ENCODE results near the gene NUDT9.
"Not testable (repeated sequence)": the region's sequence is repeated elsewhere in the genome, so short reads cannot be mapped to it uniquely, and the experiment has no call there.

Gene NUDT9

DNA sequence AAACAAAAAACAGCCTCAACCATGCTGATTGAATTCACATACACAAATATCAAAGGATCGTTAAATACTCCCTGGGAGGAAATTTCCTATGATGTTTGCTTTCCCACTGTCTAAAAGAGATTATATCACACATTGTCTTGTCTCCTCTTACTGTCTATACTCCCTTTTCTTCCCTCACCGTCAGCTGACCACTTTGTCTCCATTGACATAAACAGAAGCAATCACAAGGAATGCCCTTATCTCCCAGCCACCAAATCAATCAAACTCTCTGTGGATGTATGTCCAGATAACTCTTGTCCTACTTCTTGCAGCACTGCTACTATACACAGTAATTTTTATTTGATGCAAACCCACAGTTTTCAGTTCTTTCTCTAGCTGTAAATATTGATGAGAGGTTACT, 12.2 kb upstream of the NUDT9 start:
- DNase-seq = no peak

DNA sequence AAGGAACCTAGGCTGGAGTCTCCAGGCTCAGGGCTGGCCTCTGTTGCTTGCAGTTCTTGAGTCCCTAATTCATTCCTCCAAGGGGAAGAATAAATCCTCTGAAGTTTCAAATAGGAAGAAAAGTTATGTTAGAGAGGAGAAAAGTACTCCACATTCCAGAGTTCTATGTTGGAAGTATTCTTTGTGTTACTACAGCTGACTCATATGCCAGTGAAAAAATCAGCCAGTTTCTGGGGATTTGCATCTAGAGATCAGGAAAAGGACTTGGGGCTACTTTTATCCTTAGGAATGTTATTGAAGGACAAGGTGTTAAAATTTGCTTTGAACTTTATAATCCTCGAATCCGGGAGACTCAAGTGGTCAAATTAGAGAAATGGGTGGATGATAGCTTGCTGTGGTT, 11.7 kb upstream of the NUDT9 start:
- DNase-seq = no peak

DNA sequence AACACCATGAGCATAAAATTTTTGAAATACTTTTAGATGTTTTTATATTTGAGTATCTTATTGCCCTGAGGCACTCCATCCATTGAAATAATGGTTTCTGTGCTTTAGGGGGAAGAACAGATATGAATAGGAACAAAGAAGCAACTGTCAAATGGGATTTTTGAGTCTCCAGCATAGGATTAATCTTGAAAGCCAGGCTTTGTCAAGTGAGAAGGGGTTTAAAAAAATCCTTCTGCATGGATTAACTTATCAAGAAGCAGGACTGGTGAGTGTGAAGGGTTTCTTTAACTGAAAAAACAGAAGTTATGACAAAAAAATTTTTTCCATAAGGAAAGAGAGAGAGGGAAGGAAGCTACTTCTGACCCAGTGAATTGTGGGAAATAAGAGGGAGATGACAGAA, 7.6 kb upstream of the NUDT9 start:
- DNase-seq = no peak

DNA sequence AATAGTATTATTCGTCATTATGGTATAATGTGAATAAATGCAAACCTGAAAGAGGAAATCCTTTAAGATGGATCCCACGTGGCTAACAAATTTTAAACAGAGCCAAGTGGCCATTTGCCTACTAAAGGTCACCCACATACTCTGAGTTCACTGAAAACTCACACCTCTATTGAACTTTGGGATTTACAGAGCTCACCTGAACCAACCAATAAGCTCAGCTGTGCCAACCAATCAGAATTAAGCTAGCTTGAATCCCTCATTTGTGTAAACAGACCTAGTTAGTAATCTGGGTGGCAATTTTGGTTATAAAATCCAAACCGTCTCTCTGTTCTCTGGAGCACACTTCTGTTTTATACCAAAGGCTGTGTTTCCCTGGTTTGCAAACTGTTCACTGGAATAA, 5.4 kb upstream of the NUDT9 start:
- no peak for DNase-seq

DNA sequence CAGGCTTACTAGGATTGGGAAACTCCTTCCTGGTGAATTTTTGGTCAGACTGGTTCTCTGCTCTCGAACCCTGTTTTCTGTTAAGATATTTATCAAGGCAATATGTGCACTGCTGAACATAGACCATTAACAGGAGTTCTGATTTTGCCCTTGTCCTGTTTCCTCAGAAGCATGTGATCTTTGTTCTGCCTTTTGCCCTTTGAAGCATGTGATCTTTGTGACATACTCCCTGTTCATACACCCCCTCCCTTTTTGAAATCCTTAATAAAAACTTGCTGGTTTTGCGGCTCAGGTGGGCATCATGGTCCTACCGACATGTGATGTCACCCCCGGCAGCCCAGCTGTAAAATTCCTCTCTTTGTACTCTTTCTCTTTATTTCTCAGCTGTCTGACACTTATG, 4.0 kb upstream of the NUDT9 start:
- DNase-seq = not testable (repeated sequence)

DNA sequence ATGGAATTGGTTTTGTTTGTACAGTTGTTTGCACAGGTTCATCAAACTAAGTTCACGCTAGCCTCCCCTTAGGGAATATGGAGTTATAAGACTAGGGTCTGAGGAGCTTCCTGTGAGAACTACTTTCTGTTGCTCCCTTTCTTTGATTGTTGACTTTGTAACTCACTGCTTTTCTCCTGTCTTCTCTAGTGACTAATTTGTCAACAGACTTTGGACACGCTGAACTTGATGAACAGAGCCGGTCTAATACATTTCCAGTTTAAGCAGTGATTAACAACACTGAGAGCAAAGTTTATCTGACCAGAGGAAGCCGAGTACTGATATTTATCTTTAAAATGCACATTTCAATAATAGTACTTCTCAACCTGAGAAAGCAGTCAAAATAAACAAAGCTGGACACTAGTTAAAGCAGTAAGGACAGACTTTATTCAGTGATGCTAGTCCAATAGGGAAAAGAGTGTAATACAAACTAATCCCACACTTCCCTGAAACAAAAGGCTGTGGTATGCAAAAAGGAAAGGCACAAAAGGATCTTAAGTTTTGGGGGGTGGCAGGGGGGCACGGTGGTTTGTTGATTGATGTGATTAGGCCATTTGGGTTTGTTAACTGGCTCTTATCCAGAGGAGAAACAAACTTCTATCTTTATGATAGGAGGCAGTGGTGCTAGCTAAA, 2.7 kb upstream of the NUDT9 start:
- DNase-seq = no peak

DNA sequence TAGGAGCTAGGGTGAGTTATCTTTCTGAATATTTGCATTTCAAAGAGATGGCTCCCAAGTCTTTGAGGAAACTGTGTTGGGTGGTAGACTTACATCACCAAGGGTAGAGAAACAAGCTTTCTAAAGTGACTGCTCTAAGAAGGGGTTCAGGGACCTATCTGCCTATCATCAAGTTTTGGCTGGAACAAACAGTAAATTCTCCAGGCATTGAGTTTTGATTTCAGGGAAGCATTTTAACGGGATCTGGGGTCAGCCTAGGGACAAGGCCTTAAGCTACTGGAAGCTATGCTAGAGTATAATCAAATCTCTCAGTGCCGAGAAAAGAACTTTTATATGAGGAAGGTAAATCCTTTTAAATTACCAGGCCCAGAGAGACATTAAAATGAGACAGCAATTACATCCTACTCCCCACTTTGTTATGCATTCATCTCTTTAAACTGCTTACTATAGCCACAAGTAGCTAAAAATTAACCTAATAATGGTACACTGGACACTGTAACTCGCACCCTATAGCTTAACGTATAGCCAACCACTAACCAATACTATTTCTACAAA, 2.0 kb upstream of the NUDT9 start:
- DNase-seq = no peak

DNA sequence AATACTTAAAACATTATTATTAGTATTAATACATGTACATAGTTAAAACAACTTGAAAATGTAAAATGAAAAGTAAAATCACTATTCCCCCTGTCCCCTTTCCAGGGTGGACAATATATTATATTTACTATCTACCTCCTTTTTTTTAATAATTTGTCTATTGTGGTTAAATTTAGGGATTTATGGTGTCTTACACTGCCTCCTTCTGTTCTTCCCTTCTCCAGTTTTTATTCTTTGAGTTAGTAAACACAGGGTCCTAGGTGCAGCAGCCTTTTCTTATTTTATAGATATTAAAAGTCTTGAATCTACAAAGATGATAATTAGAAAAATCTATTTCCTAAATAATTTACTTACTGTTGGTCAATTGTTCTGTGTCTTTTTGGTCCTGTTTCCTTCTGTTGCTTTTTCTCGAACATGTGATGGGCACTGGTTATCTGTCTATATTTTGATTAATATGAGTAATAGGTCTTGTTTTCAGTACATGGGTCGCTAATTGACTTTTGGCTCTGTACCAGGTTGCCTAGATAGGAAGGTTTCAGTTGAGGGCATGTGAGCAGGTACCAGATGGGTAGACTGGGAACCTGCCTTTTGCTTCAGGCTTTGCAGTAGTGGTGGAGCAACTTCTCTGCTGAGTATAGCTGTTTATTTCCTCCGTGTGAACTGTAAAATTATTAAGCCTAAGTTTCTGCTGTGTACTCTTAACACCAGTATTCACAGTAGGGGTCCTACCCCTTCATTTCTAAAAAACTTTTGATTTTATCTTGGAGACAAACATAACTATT, 1.1 kb downstream of the NUDT9 start:
- DNase-seq = no peak

DNA sequence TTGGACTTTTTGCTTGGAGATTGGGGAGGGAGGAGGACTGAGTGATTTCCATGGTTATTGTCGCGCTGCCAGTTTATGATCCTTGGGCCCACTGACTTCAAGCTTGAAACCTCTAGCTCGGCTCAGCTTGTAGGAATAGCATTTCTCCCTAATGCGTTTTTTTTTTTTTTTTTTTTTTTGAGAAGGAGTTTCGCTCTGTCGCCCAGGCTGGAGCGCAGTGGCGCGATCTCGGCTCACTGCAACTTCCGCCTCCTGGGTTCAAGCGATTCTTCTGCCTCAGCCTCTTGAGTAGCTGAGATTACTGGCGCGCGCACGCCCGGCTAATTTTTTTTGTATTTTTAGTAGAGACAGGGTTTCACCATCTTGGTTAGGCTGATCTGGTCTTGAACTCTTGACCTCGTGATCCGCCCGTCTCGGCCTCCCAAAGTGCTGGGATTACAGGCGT, 1.7 kb downstream of the NUDT9 start:
- DNase-seq = not testable (repeated sequence)

DNA sequence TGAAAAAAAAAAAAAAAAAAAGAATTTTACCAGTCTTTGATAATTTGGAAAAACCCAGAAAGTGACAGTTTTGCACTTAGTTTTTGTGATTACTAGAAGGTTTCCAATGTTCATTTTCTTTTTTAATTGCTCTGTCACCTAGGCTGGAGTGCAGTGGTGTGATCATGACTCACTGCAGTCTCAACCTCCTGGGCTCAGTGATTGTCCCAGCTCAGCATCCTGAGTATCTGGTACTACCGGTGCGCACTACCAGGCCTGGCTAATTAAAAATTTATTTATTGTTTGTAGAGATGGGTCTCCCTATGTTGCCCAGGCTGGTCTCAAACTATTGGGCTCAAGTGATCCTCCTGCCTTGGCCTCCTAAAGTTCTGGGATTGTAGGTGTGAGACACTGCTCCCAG, 3.3 kb downstream of the NUDT9 start:
- DNase-seq = no peak

DNA sequence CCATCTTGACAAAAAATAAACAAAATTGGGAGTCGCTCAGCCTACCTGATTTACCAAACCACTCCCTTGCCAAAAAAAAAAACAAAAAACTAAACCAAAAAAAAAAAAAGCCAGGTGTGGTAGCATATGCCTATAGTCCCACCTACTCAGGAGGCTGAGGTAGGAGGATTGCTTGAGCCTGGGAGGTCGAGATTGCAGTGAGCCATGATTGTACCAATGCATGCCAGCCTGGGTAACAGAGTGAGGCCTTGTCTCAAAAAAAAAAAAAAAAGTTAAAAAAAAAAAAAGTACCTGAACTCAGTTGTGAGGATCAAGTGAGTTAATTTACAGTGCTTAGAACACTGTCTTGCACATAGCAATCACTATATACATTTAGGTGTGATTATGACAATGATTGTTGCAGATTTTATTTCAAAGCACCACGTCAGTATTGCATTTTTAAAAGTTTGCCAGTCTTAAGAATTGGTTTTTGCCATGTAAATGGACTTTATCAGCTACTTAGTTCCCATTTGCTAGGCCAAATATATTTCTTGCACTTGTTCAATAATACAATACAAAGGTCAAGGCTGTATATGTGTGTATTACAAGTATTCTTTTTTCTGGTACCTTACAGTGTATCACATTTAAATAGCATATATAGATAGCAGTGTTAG, 4.6 kb downstream of the NUDT9 start:
- DNase-seq = no peak

DNA sequence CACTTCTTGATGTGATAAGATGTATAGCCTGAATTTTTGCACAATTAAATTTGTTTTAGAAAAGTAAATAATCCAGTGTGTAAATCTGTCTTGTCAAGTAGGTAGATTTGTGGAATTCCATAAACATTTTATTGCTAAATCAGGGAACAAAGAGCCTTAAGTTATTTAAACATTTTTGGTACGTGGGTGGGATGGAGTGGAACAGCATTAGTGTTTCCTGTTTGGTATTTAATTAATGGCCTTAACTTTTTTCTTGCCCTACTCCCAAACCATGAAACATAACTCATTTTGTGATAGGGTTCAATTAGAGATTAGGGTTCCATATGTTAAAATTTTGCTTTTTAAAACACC, 5.1 kb downstream of the NUDT9 start:
- DNase-seq = no peak

DNA sequence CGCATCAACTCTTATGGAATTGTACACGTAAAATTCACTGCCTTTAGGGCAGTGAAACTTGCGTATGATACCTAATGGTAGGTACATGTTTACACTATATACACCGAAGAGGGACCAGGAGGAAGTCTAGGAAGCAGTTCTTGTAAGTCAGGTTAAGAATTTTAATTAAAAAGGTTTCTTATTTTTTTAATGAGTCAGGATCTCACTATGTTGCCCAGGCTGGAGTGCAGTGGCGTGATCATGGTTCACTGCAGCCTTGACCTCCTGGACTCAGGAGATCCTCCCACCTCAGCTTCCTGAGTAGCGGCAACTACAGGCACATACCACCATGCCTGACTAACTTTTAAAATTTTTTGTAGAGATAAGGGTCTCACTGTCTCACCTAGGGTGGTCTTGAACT, 6.6 kb downstream of the NUDT9 start:
- DNase-seq = no peak

DNA sequence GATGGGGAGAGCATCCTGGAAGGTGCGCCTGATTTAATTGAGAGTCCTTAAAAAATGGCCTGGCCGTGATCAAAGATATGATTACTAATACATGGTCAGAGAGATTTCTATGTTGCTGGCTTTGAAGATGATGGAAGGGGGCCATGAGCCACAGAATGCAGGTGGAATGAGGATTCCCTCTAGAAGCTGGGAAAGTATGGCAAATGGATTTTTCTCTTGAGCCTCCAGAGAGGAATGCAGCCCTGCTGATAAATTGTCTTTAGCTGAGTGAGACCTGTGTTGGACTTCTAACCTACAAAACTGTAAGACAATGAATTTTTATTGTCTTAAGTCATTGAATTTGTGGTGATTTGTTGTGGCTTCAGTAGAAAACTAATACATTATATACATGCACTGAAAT, 7.7 kb downstream of the NUDT9 start:
- no peak for DNase-seq

DNA sequence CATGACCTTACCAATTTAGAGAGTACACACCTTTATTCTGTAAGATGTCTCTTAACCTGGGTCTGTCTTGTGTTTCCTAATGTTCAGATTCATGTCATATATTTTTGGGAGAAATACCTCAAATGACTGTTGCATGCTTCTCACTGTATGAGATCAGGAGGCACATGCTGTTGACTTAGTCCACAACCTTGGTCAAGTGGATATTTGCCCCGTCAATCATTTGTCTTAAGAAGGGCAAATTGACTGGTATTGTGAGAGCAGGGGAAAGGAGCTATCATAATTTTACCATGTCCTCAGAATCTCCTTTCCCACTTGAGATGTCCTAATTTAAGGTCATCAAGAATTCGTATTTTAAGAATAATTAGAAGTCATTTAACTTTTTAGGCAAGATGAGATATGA, 11.0 kb downstream of the NUDT9 start:
- DNase-seq = no peak

DNA sequence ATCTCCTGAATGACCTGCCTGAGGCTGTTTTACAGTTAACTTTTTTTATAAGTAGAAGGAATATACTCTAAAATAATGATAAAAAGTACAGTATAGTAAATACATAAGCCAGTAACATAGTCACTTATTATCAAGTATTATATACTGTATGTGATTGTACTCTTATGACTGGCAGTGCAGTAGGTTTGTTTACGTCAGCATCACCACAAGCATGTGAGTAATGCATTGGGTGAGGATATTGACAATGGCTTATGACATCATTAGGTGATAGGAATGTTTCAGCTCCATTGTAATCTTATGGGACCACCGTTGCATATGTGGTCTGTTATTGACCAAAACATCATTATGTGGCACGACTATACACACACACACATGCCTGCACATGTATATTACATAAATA, 20.5 kb downstream of the NUDT9 start:
- no peak for DNase-seq

DNA sequence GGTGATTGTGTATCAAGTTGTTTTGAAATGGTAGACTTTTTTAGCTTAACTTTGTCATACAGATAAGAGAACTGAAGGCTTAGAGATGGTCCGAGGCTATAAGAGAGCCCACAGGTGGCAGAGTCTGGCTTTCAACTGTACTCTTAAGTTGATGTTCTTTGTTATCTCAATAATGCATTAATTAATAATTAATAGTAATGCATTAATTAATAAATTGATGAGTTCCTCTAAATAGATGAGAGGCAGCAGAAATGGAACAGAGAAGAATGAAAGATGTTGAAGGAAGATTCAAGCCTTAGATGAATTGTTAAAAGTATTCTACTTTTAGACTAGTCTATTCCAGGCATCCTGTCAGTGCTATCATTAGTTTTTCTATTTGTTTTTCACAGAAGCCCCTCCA, 22.4 kb downstream of the NUDT9 start:
- no peak for DNase-seq

DNA sequence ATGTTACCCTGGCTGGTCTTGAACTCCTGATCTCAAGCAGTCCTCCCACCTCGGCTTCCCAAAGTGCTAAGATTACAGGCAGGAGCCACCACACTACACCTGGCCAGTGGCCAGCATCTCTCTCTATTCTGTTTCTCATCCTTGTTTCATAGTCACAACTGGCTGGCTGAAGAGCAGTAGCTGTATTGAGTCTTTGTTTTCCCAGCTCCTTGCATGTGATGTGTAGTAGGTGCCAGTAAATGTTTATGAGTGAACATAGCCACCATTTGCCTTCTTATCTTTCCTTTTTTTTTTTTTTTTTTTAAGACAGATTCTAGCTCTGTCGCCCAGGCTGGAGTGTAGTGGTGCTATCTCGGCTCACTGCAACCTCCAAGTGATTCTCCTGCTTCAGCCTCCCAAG, 23.6 kb downstream of the NUDT9 start:
- no peak for DNase-seq

DNA sequence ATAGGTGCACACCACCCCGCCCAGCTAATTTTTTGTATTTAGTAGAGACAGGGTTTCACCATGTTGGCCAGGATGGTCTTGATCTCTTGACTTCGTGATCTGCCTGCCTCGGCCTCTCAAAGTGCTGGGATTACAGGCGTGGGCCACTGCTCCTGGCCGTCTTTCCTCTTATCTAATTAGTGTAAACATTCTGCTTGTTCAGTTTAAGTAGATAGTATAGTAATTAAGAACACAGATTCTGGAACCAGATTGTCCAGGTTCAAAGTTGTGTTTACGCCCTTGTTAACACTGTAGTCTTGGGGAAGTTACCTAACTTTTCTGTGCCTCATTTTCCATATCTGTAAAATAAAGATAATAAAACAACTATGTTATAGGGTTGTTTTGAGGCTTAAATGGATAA, 24.0 kb downstream of the NUDT9 start:
- not testable (repeated sequence) for DNase-seq

DNA sequence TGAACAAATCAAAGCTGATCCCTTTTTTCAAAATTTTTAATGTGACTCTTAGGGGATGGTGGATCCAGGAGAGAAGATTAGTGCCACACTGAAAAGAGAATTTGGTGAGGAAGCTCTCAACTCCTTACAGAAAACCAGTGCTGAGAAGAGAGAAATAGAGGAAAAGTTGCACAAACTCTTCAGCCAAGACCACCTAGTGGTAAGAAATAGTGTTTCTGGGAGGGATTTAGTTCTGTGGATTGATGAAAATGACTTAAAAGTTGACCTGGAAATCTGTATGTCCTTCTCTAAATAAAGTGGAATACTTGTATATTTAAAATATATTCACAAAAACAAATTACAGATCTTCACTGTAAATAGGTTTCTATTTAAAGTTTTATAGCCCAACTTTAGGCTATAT, 29.2 kb downstream of the NUDT9 start:
- DNase-seq = no peak

DNA sequence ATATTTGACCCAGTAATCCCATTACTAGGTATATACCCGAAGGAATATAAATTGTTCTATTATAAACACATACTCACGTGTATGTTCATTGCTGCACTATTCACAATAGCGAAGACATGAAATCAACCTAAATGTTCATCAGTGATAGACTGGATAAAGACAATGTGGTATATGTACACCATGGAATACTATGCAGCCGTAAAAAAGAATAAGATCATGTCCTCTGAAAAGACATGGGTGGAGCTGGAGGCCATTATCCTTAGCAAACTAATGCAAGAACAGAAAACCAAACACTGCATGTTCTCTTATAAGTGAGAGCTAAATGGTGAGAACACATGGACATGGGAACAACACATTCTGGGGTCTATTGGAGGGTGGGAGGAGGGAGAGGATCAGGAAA, 36.5 kb downstream of the NUDT9 start:
- no peak for DNase-seq

DNA sequence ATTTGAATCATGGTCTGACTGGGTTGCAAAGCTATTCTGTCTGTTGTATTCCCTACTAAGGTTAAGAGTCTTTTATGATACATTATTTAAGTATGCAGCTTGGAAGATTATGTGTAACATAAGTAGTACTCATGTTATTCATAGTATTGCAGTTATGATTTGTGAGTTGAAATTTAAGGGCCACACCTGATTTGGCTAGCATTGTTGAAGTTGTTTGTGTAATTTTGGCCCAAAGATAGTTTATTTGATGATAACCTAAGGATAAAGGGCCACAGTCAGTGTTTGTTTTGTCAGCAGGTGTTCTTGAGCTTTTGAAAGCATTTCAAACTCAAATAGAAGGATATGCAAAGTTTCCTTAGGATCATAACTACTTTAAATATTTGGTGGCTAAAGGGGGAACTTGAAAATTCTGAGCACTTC, 38.9 kb downstream of the NUDT9 start:
- no peak for DNase-seq

DNA sequence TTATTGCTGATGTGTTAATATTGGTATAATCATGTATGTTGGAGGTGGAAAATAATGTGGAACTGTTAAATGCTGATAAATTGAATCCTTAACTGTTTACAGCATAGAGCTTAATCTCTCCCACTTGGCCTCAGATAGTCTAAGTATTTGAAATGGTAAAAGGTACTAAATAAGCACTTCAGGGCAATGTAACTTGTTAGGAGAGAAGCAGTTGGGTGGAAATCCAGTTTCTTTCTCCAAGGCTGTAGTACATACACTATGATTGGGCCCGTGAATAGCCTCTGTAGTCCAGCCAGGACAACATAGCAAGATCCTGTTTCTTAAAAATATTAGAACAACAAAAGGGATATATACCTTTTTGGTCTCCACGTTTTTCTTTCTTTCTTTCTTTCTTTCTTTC, 39.7 kb downstream of the NUDT9 start:
- DNase-seq = no peak

DNA sequence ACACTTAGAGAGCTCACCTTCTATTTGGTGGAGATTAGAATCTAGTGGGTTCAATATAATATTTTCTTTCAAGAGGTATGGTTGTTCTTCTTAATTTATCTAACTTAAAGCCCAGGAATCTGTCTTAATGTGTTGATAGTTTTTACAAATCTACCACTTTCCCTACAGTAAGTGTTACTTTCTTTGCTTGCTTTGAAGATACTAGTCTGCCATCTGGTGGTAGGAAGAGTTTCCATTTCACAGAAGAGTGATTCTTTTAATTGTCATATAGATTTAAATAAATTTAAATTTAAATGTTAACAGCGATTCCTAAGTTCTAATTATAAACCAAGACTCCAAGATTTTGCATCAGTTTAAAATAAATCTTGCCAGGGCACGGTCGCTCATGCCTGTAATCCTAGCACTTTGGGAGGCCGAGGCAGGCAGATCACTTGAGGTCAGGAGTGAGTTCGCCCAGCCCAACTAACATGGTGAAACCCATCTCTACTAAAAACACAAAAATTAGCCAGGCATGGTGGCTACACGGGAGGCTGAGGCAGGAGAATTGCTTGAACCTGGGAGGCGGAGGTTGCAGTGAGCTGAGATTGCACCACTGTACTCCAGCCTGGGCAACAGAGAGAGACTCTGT, 43.5 kb downstream of the NUDT9 start:
- peak; percentile 11 for DNase-seq

All from retina (tissue), 1 donor.